H1 (cell line): ENCODE measurements around the gene PGP. TPM values are rescaled to one million over a fixed set of nuclear protein-coding genes. Genes with fewer than 3 reads are reported as not detected.

Source experiments
- CHD1 ChIP-seq: IDR thresholded peaks from 2 replicates; pipeline ENCODE4 v1.6.1; 2012; ENCODE audit warnings: low read depth, low read length, improper control_type of control experiment
- CHD2 ChIP-seq: IDR thresholded peaks from 2 replicates; pipeline ENCODE4 v1.6.1; 2012; ENCODE audit warnings: low read length, improper control_type of control experiment
- GTF2F1 ChIP-seq: IDR thresholded peaks from 2 replicates; pipeline ENCODE4 v1.6.1; 2012; ENCODE audit warnings: low read depth, low read length, improper control_type of control experiment, borderline replicate concordance
- NANOG ChIP-seq: IDR thresholded peaks from 2 replicates; pipeline ENCODE4 v1.6.1; 2011; ENCODE audit warnings: low read length, low read depth, mild to moderate bottlenecking, inconsistent platforms; ENCODE audit not compliant: insufficient read depth, poor library complexity, severe bottlenecking
- NRF1 ChIP-seq: IDR thresholded peaks from 2 replicates; pipeline ENCODE4 v1.6.1; 2011; ENCODE audit warnings: mild to moderate bottlenecking, low read depth, low read length, improper control_type of control experiment
- polyA plus RNA-seq, 7 experiments: library from polyadenylated mRNA; depleted of rRNA in 3 of 7; stranded (reverse) in 5 of 7; unstranded in 2 of 7; fragments of >200 nt in 5 of 7; fragments of 200-250 nt in 2 of 7; gene quantifications; 1 replicate in 5 of 7; 2 replicates in 1 of 7; 4 replicates in 1 of 7; pipeline versions ENCODE4 v1.2.1 to v1.2.3, GENCODE V29; 2011 to 2013; ENCODE audit warnings: missing spikeins in 2 of 7, mixed read lengths in 2 of 7
- total RNA-seq: library from RNA; stranded (reverse); fragmentation: NEBNext Ultra II Directional; extraction: Animal tissue kit (Norgen Biotek cat#: 25700); gene quantifications from 2 replicates; pipeline ENCODE4 v1.2.1, GENCODE V29; 2021

The PGP gene
- total and polyA plus RNA-seq, 2 of the 8 experiments (the other 6 are each of a cell fraction or from before 2014, with no cell fraction given): 30.9 to 55.9 TPM

GRCh38 chr16:2165861-2166260 is 48.8 kb downstream of the PGP start (continued):
- no peak for TF ChIP-seq CHD1
- no peak for TF ChIP-seq CHD2
- no peak for TF ChIP-seq NRF1
- TF ChIP-seq NANOG: no peak
- TF ChIP-seq GTF2F1: no peak
